CD8-positive, alpha-beta memory T cell (primary cell): ENCODE results near the gene FNIP1. TPM values are rescaled to one million over a fixed set of nuclear protein-coding genes. Genes with fewer than 3 reads are reported as not detected.

Source experiments
- CTCF ChIA-PET: fragments of 350-600 bp; sonication (Branson Sonifier 250); formaldehyde crosslinking; loops from one replicate; lab custom pipeline; 2021; ENCODE audit warnings: antibody characterized with exemption; lab: Charles Lee
- POLR2A ChIA-PET: fragments of 350-600 bp; sonication (Branson Sonifier 250); formaldehyde crosslinking; loops from one replicate; lab custom pipeline; 2021; ENCODE audit warnings: antibody characterized with exemption; lab: Charles Lee
- DNase-seq, 5 donors: peaks; one replicate each; pipeline versions ENCODE4 v3.0.0 to v3.0.0-alpha.2; 2020 to 2022; ENCODE audit warnings: mixed read lengths in 1 of 5
- H3K27ac ChIP-seq: one replicate; pipeline ENCODE4 v1.7.0; 2013; ENCODE audit warnings: low read depth, mild to moderate bottlenecking, low read length, moderate library complexity
- H3K27me3 ChIP-seq: 2 replicates; pipeline ENCODE4 v1.7.0; 2013; ENCODE audit warnings: low read length, mild to moderate bottlenecking; ENCODE audit not compliant: insufficient read depth, poor library complexity, severe bottlenecking
- H3K36me3 ChIP-seq: 2 replicates; pipeline ENCODE4 v1.7.0; 2013; ENCODE audit warnings: mild to moderate bottlenecking, low read length, moderate library complexity; ENCODE audit not compliant: insufficient read depth
- H3K4me1 ChIP-seq: 2 replicates; pipeline ENCODE4 v1.7.0; 2013; ENCODE audit warnings: mild to moderate bottlenecking, low read length, moderate library complexity; ENCODE audit not compliant: insufficient read depth
- H3K4me3 ChIP-seq: 2 replicates; pipeline ENCODE4 v1.7.0; 2013; ENCODE audit warnings: mild to moderate bottlenecking, low read length
- H3K9me3 ChIP-seq: 2 replicates; pipeline ENCODE4 v1.7.0; 2013; ENCODE audit warnings: mild to moderate bottlenecking, low read length
- H3K27ac Mint-ChIP-seq, 8 donors: one replicate each; pipeline ENCODE4 v1.8.0; 2020 to 2021; ENCODE audit warnings: mixed read lengths in 8 of 8, mild to moderate bottlenecking in 6 of 8, inconsistent platforms in 3 of 8, moderate library complexity in 3 of 8
- H3K27me3 Mint-ChIP-seq, 2 donors: one replicate each; pipeline ENCODE4 v1.8.0; 2020 to 2021; ENCODE audit warnings: mixed read lengths in 2 of 2, mild to moderate bottlenecking in 1 of 2, moderate library complexity in 1 of 2
- H3K36me3 Mint-ChIP-seq, 3 donors: one replicate each; pipeline ENCODE4 v1.8.0; 2020 to 2021; ENCODE audit warnings: mixed read lengths in 3 of 3, inconsistent platforms in 1 of 3, mild to moderate bottlenecking in 1 of 3
- H3K4me1 Mint-ChIP-seq, 3 donors: one replicate each; pipeline ENCODE4 v1.8.0; 2020 to 2021; ENCODE audit warnings: mixed read lengths in 3 of 3, inconsistent platforms in 1 of 3, mild to moderate bottlenecking in 1 of 3
- H3K4me3 Mint-ChIP-seq, 7 donors: one replicate each; pipeline ENCODE4 v1.8.0; 2020 to 2021; ENCODE audit warnings: mixed read lengths in 7 of 7, mild to moderate bottlenecking in 6 of 7, moderate library complexity in 4 of 7, inconsistent platforms in 2 of 7
- H3K9me3 Mint-ChIP-seq, 5 donors: one replicate each; pipeline ENCODE4 v1.8.0; 2020 to 2022; ENCODE audit warnings: mixed read lengths in 5 of 5, mild to moderate bottlenecking in 3 of 5, moderate library complexity in 2 of 5, inconsistent platforms in 1 of 5
- polyA plus RNA-seq: library from polyadenylated mRNA; unstranded; fragments of 300-500 nt; fragmentation: Illumina TruSeq; gene quantifications from one replicate; pipeline ENCODE4 v1.2.3, GENCODE V29; 2021
- total RNA-seq, 2 experiments: library from RNA; stranded (reverse); gene quantifications; one replicate each; pipeline ENCODE4 v1.2.3, GENCODE V29; 2021

The FNIP1 gene
- total and polyA plus RNA-seq, 3 experiments from 2014 or later, result 8.8 to 16.0 (median 15.9) TPM

GRCh38 chr5:131659841-131660240 is 137.0 kb downstream of the FNIP1 start:
- peak overlapping the region in 2 of 8 donors; percentile 36 to 60 for H3K27ac Mint-ChIP-seq
- Histone ChIP-seq H3K36me3 (peaks cover 14% of the 10 kb centered on the region), H3K27me3 (no peaks in the 10 kb centered on the region), H3K9me3 (no peaks in the 10 kb centered on the region), H3K27ac (no peak overlapping the region), H3K4me3 (no peak overlapping the region), H3K4me1 (no peaks in the 10 kb centered on the region)
- peaks cover 34 to 58% (median 40%) of the 10 kb centered on the region in 3 donors for H3K36me3 Mint-ChIP-seq
- no peaks in the 10 kb centered on the region for H3K27me3 Mint-ChIP-seq
- H3K4me1 Mint-ChIP-seq, result peaks cover 7 to 13% (median 9%) of the 10 kb centered on the region in 3 donors
- CTCF ChIA-PET, result no interaction called here
- peaks cover 0 to 12% (median 9%) of the 10 kb centered on the region in 5 donors for H3K9me3 Mint-ChIP-seq
- DNase-seq, result no peak
- H3K4me3 Mint-ChIP-seq, result no peak overlapping the region
- POLR2A ChIA-PET, result no interaction called here

GRCh38 chr5:131659290-131659689 is 137.5 kb downstream of the FNIP1 start:
- ChIA-PET POLR2A (no interaction called here), CTCF (no interaction called here)
- Histone ChIP-seq H3K36me3 (peaks cover 14% of the 10 kb centered on the region), H3K27me3 (no peaks in the 10 kb centered on the region), H3K4me3 (no peak overlapping the region), H3K27ac (no peak overlapping the region), H3K9me3 (no peaks in the 10 kb centered on the region), H3K4me1 (no peaks in the 10 kb centered on the region)
- peaks cover 9 to 13% (median 10%) of the 10 kb centered on the region in 3 donors for H3K4me1 Mint-ChIP-seq
- no peak overlapping the region for H3K4me3 Mint-ChIP-seq
- peaks cover 0 to 12% (median 9%) of the 10 kb centered on the region in 5 donors for H3K9me3 Mint-ChIP-seq
- H3K27ac Mint-ChIP-seq, result no peak overlapping the region
- DNase-seq, result no peak
- no peaks in the 10 kb centered on the region for H3K27me3 Mint-ChIP-seq
- peaks cover 37 to 62% (median 43%) of the 10 kb centered on the region in 3 donors for H3K36me3 Mint-ChIP-seq

- CTCF ChIA-PET, result no interaction called here
- Histone ChIP-seq H3K4me1 (no peaks in the 10 kb centered on the region), H3K9me3 (no peaks in the 10 kb centered on the region), H3K27ac (no peak overlapping the region), H3K36me3 (no peaks in the 10 kb centered on the region), H3K27me3 (no peaks in the 10 kb centered on the region), H3K4me3 (no peak overlapping the region)
- Mint-ChIP-seq H3K27me3 (no peaks in the 10 kb centered on the region), H3K4me3 (peak overlapping the region in 1 of 7 donors; percentile 31), H3K4me1 (peaks cover 9 to 13% (median 10%) of the 10 kb centered on the region in 3 donors), H3K36me3 (peaks cover 31 to 56% (median 36%) of the 10 kb centered on the region in 3 donors), H3K9me3 (peaks cover 0 to under 1% (median 0%) of the 10 kb centered on the region in 5 donors), H3K27ac (peak overlapping the region in 1 of 8 donors; percentile 32)
- POLR2A ChIA-PET, result interaction anchor here (0.7 kb wide), 2 partner anchors 8 to 98 kb away, joined by 3 to 4 read pairs; no protein-coding TSS in a partner anchor
- DNase-seq, result no peak
Observed at GRCh38 chr5:131654776-131655175, 142.0 kb downstream of the FNIP1 start.

- Mint-ChIP-seq H3K36me3 (peaks cover 26 to 55% (median 32%) of the 10 kb centered on the region in 3 donors), H3K27me3 (no peaks in the 10 kb centered on the region), H3K4me3 (peak overlapping the region in 1 of 7 donors; percentile 31), H3K4me1 (peaks cover 9 to 13% (median 10%) of the 10 kb centered on the region in 3 donors), H3K9me3 (no peaks in the 10 kb centered on the region), H3K27ac (peak overlapping the region in 2 of 8 donors; percentile 24 to 32)
- CTCF ChIA-PET, result no interaction called here
- H3K36me3 ChIP-seq, result no peaks in the 10 kb centered on the region
- DNase-seq, result no peak
- no peak overlapping the region for H3K4me3 ChIP-seq
- no peaks in the 10 kb centered on the region for H3K9me3 ChIP-seq
- no peaks in the 10 kb centered on the region for H3K4me1 ChIP-seq
- no peak overlapping the region for H3K27ac ChIP-seq
- no peaks in the 10 kb centered on the region for H3K27me3 ChIP-seq
- POLR2A ChIA-PET, result no interaction called here
Observed at GRCh38 chr5:131654309-131654708, 142.5 kb downstream of the FNIP1 start.

GRCh38 chr5:131649161-131649560 is 147.7 kb downstream of the FNIP1 start:
- H3K27me3 Mint-ChIP-seq, result no peaks in the 10 kb centered on the region
- H3K4me3 ChIP-seq, result no peak overlapping the region
- no peak overlapping the region for H3K27ac Mint-ChIP-seq
- no peaks in the 10 kb centered on the region for H3K27me3 ChIP-seq
- no peaks in the 10 kb centered on the region for H3K9me3 Mint-ChIP-seq
- H3K9me3 ChIP-seq, result no peaks in the 10 kb centered on the region
- no peaks in the 10 kb centered on the region for H3K36me3 ChIP-seq
- POLR2A ChIA-PET, result no interaction called here
- no peaks in the 10 kb centered on the region for H3K4me1 Mint-ChIP-seq
- H3K4me3 Mint-ChIP-seq, result no peak overlapping the region
- no peak overlapping the region for H3K27ac ChIP-seq
- no peaks in the 10 kb centered on the region for H3K4me1 ChIP-seq
- peaks cover 23 to 59% (median 28%) of the 10 kb centered on the region in 3 donors for H3K36me3 Mint-ChIP-seq
- CTCF ChIA-PET, result no interaction called here
- no peak for DNase-seq

- ChIA-PET POLR2A (interaction anchor here (0.6 kb wide), 1 partner anchor 8 kb away, joined by 3 read pairs; no protein-coding TSS in a partner anchor), CTCF (interaction anchor here (1.1 to 1.3 kb wide), 3 partner anchors 9 to 58 kb away, joined by 3 to 4 read pairs (median 3); no protein-coding TSS in a partner anchor)
- no peak overlapping the region for H3K4me3 Mint-ChIP-seq
- Histone ChIP-seq H3K4me3 (no peak overlapping the region), H3K4me1 (no peaks in the 10 kb centered on the region), H3K27ac (no peak overlapping the region), H3K36me3 (no peaks in the 10 kb centered on the region), H3K27me3 (no peaks in the 10 kb centered on the region), H3K9me3 (no peaks in the 10 kb centered on the region)
- no peak overlapping the region for H3K27ac Mint-ChIP-seq
- no peaks in the 10 kb centered on the region for H3K9me3 Mint-ChIP-seq
- H3K4me1 Mint-ChIP-seq, result no peaks in the 10 kb centered on the region
- H3K27me3 Mint-ChIP-seq, result no peaks in the 10 kb centered on the region
- no peak for DNase-seq
- peaks cover 22 to 59% (median 23%) of the 10 kb centered on the region in 3 donors for H3K36me3 Mint-ChIP-seq
Observed at GRCh38 chr5:131647048-131647769, 149.6 kb downstream of the FNIP1 start.

GRCh38 chr5:131644822-131645221 is 152.0 kb downstream of the FNIP1 start:
- H3K4me3 Mint-ChIP-seq, result no peak overlapping the region
- H3K36me3 ChIP-seq, result no peaks in the 10 kb centered on the region
- no peaks in the 10 kb centered on the region for H3K9me3 Mint-ChIP-seq
- H3K9me3 ChIP-seq, result no peaks in the 10 kb centered on the region
- H3K36me3 Mint-ChIP-seq, result peaks cover 6 to 37% (median 9%) of the 10 kb centered on the region in 3 donors
- no peak overlapping the region for H3K27ac ChIP-seq
- no peak overlapping the region for H3K27ac Mint-ChIP-seq
- H3K4me1 Mint-ChIP-seq, result peaks cover 6 to 8% (median 8%) of the 10 kb centered on the region in 3 donors
- no peak overlapping the region for H3K4me3 ChIP-seq
- peaks cover 14% of the 10 kb centered on the region for H3K4me1 ChIP-seq
- no peaks in the 10 kb centered on the region for H3K27me3 Mint-ChIP-seq
- ChIA-PET CTCF (interaction anchor here (0.9 to 1.2 kb wide), 3 partner anchors 11 to 191 kb away, joined by 3 read pairs; no protein-coding TSS in a partner anchor), POLR2A (no interaction called here)
- DNase-seq, result no peak
- no peaks in the 10 kb centered on the region for H3K27me3 ChIP-seq

GRCh38 chr5:131644370-131644769 is 152.4 kb downstream of the FNIP1 start:
- no peaks in the 10 kb centered on the region for H3K9me3 ChIP-seq
- POLR2A ChIA-PET, result no interaction called here
- peaks cover 6 to 34% (median 9%) of the 10 kb centered on the region in 3 donors for H3K36me3 Mint-ChIP-seq
- H3K4me3 Mint-ChIP-seq, result no peak overlapping the region
- peaks cover 6 to 11% (median 8%) of the 10 kb centered on the region in 3 donors for H3K4me1 Mint-ChIP-seq
- no peak overlapping the region for H3K27ac ChIP-seq
- CTCF ChIA-PET, result interaction anchor here (1.2 kb wide), 2 partner anchors 12 to 191 kb away, joined by 3 read pairs; no protein-coding TSS in a partner anchor
- H3K9me3 Mint-ChIP-seq, result no peaks in the 10 kb centered on the region
- no peak overlapping the region for H3K4me3 ChIP-seq
- no peaks in the 10 kb centered on the region for H3K27me3 ChIP-seq
- no peaks in the 10 kb centered on the region for H3K36me3 ChIP-seq
- H3K27me3 Mint-ChIP-seq, result no peaks in the 10 kb centered on the region
- H3K4me1 ChIP-seq, result peaks cover 18% of the 10 kb centered on the region
- DNase-seq, result no peak
- no peak overlapping the region for H3K27ac Mint-ChIP-seq
